Activated T-cell treated with anti-CD3 and anti-CD28 coated beads, Interleukin-2, amount 50 U/mL, for 1 hour (primary cell): ENCODE measurements around the gene RAB23.
"Not testable (repeated sequence)": the region's sequence is repeated elsewhere in the genome, so short reads cannot be mapped to it uniquely, and the experiment has no call there.

Experiments
- DNase-seq: peaks from one replicate; pipeline ENCODE4 v3.0.0-alpha.2; 2020

RAB23 gene

DNA sequence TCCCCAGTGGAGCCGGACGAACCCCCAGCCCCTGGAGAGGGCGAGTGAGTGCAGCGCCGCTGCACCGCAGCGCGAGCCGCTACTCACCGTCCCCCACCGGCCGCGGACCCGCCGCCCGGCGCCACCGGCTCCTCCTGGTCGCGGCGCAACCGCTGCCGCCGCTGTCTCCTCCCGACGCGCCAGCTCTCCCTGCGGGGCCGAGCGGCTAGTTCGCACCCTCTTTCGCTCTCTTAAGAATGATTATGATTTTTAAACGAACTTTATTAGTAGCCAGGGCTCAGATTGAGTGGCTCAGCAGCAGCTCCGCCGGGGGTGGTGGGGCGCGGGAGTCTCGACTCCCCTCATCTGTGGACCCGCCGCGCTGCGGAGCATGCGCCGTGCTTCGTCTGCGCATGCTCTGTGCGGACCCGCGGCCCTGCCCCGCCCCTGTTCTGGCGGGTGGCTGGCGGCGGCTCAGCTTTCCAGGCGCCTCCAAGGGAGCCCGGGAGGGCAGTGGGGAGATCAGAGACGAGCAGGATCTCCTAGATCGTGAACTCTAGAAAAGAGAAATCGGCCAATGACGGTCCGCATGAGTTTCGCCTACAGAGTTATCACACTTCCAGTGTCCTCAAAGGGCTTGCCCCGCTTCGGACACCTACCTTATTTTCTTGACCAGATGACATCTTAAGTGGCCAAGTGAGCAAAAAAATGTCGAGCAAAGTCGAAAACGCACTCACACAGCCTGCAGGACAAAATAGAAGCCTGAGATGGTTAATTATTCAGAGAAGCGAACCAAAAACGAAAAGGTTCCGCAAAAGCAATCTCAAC is at the start of gene RAB23:
Gene RAB23 (minus strand): TSS at position 372 of the 807 bp plus-strand sequence. CDS start 11,927 bp downstream, outside the sequence.
- peak; percentile 91 for DNase-seq

DNA sequence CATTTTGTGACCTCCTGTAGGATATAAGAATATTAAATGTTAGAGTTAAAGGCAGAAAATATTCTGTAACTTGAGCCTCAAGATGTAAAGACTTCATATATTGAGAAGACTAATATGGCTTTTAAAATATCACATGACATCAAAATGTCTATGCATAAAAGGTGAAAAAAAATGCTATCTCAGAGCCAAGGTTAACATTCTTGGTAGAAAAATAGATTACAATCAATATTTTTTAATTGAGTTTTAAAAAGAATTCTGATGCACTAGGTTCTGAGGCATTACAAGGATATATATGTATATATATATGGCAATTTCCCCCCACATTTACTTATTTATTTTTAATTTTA is 46.2 kb upstream of the RAB23 start:
- DNase-seq = no peak

DNA sequence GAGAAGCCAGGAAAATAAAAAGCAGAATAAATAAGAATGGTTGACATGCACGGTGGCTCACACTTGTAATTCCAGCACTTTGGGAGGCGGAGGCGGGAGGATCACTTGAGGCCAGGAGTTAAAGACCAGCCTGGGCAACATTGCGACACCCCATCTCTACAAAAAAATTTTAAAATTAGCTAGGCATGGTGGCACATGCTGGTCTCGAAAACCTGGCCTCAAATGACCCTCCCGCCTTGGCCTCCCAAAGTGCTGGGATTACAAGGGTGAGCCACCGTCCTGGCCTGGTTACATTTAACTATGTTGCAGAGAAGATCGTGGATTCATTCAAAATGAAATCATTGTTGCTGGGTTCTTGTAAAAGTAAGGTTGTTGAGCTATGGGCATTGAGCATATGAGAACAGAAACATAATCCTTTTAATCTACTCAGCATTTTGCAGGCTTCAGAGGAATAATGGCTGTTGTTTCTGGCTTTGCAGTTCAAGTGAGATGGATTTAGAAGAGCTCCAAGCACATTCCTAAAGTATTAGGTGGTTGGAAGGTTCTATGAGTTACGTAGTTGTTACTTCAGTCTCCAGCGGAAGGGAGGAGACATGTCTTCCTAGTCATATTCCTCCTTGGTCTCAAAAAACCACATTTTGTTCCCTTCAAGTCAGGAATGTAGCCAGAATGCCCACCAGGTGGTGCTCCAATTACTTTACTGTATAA is 45.6 kb upstream of the RAB23 start:
- DNase-seq = peak; percentile 20

DNA sequence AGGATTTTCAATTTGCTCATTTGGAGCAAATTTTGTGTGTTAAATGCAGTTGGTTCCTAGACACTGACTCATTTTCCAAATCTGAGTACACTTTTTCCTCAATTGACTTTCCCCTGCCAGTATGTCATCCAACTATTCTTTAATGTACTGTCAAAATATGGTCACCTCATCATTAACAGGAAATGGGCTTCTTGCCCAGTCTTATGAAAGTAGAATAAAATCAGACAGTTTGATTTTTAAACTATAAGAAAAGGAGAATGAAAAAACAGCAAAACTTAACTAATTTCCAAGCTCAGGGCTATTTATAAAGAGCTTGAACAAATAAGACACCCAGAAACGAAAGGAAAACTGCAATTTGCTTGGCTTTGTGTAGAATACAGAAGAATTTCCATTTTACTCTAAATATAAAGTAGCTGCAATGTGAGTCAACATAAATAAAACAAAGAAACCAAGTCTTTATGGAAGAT is 43.7 kb upstream of the RAB23 start:
- no peak for DNase-seq

DNA sequence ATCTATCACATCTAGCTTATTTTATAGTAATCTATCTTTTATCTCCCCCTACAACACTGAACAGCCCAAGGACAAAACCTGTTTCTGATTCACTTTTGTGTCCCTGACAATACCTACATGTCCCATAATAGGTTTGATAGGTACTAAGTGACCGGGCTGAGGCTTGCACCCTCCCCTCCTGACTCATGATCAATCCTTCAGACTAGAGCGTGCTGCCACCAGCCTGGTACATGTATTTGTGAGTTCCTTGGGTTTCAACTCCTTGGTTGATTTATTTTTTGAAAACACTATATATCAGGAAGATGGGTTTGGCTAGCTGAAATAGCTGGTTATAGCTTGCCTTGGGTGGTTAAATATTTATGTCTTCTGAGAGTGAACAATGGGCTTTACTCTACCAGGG is 41.6 kb upstream of the RAB23 start:
- no peak for DNase-seq

DNA sequence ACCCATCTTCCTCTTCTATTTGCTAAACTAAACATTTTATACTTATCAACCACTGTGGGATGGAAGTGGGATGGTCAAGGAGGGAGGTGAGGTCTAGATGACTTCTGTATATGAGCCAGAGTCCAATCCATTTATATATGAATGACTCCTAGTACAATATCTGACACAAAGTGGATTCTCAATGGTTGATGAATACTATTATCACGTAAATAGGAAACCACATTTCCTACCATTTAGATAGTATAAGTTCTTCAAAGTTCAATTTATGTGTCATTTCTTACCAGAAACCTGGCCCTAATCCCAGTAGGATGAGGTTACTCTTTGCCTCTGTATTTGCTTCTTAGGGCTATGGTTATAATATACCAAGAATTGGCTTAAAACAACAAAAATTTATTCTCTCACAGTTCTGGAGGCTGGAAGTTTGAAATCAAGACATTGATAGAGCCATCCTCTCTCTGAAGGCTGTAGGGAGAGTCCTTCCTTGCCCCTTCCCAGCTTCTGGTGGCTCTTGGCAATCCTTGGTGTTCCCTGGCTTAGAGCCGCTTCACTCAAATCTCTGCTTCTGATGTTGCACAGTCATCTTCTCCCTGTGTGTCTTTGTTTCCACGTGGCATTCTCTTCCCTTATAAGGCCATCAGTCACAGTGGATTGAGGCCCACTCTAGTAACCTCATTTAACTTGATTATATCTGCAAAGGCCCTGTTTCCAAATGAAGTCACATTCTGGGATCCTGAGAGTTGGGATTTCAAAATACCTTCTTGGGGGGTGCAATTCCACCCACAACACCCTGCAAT is 41.0 kb upstream of the RAB23 start:
- DNase-seq = no peak

DNA sequence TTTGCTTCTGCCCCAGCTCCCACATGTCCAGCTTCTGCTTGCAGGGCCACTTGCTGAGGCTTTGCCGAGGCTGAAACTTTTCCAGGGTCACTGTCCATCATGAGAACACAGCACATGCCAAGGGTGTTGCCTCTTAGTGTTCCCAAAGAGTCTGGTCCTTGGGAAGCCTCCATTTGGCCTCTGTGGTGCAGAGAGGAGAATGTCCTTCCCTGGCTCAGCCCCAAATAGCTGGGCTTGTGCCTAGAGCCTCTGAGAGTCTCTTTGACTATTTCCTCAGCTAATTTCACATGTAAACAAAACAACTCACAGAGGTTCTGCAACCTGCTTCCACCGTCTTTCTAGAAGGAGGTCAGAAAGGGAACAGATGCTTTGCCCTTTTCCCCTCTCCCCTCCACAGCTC is 40.4 kb upstream of the RAB23 start:
- DNase-seq = no peak

DNA sequence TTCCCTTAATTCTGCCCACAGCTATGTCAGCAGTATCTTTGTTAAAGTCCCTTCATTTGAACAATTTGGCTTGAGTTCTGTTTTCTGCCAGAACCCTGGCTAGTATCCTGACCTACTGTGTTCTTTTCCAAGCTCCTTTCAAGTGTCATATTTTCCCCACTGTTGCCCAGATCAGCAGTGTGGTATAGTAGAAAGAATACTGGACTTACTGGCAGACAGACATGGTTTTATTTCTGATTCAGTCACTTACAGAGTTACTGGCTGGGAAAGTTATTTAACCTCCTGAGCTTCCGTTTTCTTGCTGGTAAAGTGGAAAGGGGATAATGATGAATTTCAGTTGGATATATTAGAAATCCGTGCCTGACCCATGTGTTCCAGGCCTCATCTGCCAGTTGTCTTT is 39.8 kb upstream of the RAB23 start:
- DNase-seq = no peak

DNA sequence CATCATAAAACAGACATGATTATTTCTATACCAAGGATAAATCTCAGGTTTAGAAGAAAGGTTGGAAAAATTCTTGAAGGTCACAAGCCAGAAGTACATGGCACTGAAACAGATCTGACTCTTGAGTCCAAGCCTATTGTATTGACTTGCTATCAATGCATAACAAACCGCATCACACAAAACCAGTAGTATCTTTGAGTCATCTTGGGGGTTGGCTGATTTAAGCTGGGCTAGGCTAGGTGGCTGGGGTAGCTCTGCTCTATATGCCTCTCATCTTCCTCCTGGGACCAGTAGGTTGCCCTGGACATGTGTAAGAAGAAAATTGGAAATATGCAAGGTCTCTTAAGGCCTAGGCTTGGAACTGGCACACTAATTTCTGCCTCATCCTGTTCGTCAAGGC is 37.0 kb upstream of the RAB23 start:
- DNase-seq = no peak

DNA sequence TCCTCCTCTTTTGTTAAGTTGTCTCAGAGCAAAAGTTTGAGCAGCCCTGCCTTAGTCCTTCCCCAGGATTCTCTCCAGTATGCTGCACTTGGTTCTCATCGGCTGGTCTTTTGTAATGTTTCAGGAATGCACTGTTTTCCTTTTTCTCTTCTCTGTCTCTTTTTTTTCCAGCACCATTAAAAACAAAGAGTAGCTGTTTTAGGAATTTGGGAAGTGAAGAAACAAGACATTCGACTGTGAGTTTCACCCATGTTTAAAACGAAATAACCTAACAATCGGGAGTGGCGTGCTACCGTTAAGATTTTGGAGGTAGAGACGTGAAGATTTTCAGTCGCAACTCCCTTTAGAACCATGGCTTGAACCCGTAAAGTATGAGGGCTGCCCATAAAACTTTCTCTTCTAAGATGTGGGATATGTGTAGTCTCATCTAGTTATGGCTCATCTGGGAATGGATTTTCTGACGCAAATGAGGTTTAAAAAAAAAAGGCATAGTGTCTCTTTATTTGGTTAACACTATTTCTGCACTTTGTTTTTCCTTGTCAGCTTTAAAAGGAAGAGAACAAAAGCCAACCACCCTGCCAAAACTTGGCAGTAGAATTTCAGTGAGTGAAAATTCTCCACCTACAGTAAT is 35.9 kb upstream of the RAB23 start:
- no peak for DNase-seq

DNA sequence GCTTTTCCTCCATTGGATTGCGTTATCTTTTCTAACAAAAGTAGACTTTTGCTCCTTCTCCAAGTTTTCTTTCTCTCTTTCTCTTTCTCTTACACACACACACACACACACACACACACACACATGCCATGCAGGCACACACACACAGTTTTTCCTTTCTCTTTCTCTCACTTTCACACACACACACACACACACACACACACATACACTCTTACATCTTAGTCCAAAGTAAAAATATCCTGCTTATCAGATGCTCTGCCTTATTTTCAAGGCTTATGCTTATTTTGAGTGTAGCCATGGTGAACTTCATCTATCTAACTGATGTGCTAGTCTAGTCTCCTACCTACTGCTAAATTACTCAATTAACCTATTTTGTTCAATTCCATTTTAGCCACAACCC is 34.4 kb upstream of the RAB23 start:
- DNase-seq = no peak

DNA sequence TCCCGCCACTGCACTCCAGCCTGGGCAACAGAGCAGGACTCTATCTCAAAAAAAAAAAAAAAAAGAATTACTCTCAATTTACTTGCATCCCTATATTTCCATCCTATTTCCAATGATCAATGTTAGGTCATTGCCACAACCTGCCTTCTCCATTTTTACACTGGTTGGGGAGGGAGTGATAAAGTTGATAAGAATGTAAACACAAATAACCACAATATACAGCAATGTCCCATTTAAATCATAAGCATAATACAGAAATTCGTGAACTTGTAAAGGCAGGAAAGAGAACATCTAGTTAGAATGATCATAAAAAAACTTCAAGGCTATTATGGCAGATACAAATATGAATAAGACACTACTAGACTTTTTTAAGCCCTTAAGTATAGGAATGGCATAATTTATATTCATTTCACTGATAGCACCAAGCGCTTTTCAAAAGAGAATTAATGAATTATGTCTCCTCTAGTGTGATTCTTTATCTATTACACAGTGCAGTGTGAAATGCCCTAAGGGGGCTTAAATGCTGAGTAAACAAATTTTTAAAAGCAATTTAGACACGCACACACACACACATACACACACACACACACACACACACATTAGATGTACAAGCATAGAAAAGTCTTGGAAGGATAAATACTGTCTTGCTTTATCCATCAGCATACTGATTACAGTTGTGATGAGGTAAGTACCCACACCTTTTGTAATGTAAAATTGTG is 33.5 kb upstream of the RAB23 start:
- no peak for DNase-seq

DNA sequence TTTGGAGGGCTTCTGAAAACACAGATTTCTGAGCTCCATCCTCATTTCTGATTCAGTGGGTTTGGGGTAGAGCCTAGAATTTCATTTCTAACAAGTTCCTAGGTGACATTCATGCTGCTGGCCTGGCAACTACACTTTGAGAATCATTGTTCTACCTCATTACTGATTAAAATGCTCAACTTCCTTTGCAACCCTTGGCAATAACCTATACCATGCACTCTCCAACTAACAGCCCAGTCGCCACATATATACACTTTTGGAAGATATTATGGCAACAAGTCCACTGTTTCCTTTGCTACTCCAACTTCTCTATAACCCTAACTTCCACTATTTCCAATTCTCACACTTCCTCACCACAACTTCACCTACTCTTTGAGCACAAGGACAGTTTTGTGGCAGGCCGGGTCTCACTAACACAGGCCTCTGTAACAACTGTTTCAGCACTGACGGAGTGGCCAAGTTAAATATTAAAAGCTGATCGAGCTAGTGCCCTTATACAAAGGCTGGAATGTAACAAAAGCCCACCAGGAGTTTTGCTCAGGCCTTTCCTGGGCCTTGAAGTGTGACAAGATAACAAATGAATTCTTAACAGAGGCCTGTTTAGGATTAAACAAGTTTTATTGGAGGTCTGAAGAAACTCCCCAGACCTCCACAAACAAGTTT is 32.1 kb upstream of the RAB23 start:
- no peak for DNase-seq

DNA sequence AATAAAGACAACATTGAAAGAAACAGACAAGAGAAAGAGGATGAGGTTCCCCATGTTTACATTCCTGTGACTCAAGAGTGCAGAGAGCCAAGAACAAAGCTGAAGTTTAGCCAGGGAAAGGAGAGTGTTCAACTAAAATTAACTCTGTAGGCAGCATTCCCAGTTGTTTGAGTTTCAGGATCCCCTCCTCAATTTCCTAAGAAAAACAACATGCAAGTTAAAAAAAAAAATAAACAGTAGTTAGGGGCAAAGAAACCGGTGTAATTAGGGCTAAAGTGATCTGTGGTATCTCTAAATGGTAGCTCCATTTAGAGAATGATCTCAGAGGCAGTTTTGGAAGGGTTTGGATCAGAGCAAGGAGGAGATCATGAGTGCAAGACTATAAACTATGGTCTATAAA is 30.9 kb upstream of the RAB23 start:
- no peak for DNase-seq

DNA sequence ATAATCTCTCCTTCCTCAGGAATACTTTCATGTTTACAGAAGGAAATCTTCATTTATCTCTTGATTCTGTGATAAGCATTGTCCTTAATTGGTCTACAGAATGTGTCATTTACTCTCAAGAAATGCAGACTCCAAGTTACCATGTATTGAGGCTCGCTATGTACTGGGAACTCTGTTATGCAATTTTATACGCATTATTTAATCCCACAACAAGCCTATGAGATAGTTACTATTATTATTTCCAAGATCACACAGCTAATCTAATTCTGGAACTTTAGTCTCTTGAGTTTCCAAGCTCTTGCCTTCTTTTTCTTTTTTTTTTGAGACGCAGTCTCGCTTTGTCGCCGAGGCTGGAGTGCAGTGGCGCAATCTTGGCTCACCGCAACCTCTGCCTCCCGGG is 30.0 kb upstream of the RAB23 start:
- DNase-seq = no peak

DNA sequence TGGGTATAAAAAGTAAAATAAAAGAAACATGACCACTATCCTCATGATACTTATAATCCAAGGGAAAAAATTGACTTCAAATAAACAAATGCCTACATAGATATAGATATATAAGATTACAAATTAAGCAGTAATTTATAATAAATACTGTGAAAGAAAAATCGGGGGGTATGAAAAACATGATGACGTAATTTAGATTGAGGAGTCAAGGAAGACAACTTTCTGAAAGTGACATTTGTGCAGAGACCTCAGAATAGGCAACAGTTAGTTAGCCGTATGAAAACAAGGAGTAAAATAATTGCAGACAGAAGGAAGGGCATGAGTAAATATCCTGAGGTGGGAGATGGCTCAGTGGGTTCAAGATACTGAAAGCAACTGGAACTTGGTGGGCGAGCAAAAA is 28.2 kb upstream of the RAB23 start:
- DNase-seq = no peak

DNA sequence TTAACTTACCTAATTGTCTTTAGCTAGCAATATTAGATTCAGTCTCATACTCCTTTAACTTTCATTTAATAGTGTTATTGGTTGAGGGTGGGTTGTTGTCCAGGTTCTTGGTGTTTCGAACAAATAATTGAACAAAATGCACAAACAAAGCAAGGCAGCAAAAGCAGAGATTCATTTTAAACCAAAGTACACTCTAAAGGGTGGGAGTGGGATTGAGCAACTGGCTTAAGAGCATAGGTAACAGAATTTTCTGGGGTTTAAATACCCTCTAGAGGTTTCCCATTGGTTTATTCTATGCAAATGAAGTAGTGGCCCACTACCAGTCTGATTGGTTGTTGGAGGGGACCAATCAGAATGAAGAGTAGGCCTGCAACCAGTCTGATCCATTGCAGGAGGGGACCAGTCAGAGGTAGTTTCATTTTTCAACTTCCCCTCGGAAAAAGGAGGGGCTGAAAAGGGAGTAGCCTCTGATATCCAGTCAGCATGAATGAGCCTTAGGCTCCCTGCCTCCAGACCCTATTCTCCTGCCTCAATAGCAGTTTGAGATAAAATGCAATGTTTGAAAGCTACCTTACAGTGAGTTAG is 26.3 kb upstream of the RAB23 start:
- no peak for DNase-seq

DNA sequence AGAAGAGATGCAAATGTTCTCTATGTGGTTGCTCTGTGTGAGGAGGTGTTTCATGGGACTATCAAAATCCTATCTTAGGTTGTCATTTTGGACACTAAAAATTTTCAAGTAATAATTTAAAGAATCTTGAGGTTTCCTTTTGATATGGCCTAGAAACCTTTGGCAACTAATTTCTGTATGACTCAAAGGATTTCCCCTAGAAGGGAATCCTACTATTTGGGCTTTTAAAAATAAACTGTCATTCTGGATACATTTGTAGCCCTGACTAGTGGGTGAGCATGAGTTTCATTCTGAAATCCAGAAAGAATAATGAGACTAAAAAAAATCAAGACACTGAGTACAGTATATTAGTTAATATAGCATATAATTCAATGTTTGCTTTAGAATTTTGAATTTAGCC is 25.5 kb upstream of the RAB23 start:
- DNase-seq = no peak

DNA sequence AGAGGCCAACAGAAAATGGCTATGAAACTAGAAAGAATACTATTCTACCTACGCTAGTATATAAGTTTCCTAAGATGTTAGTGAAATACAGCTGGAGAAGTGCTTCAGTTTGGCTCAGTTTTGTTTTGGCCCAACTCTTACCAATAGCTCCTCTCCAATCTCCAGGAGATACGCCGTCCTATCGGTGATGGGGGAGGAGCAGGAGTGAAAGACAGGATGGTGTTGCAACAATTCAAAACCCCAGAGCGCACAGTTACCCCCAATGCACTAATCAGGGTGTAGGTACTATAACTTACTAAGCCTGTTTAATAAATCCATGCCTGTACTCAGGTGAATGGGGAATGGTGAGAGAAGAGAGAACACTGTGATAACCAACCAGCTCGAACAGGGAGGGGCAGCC is 24.2 kb upstream of the RAB23 start:
- DNase-seq = no peak

DNA sequence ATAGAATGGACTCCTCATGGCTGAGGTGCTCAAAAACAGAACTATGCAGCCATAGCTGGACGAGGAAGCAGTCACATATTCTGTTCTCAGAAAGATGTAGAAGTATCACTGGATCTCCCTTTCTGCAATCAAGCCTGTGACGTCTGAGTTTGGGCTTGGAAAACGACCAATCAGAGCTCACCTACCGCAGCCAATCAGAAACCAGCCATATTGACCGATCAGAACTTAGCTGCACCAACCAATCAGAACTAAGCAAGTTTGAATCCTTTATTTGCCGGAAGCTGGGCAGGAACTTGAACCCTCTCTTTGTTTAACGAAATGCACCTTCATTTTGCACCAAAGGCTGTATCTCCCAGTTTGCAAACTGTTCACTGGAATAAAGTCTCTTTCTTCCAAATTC is 21.8 kb upstream of the RAB23 start:
- DNase-seq = no peak

DNA sequence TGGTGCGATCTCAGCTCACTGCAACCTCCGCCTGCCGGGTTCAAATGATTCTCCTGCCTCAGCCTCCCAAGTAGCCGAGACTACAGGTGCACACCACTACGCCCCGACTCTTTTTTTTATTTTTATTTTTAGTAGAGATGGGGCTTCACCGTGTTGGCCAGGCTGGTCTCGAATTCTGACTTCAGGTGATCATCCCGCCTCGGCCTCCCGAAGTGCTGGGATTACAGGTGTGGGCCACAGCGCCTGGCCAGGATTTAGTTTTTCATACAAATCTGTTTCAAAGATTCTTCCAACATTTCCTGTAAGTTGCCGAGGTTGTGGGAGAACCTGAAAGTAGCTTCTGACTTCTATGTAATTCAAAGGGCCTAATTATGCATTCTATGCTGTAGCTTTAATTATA is 21.4 kb upstream of the RAB23 start:
- DNase-seq = not testable (repeated sequence)

DNA sequence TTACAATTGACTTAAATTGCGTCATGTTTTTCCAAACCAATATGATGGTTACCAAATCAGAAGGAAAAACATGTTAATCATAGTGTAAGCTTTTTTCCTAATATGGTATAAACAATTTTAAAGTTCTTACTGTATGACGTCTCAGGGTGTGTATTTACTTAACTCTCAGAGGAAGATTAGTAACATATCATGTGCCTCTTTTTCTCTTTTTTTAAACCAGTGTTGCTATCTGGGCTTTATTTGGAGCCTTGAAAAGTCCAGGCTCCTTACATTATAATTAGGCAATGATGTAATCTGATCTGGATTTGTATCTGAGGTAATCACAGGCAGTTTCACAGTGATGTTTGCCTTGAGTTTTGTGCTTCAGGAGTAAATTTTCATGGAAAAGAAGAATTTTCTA is 20.4 kb upstream of the RAB23 start:
- no peak for DNase-seq
